IMR-90 (cell line): Measurements from ENCODE around the gene RERE. TPM values are rescaled to one million over a fixed set of nuclear protein-coding genes. Genes with fewer than 3 reads are reported as not detected.

Source experiments
- ATAC-seq: fragments of 200-7000 bp; cut with Tn5 transposase; 2 replicates; pipeline ENCODE4 v1.9.1; 2020; ENCODE audit warnings: low read depth, mild to moderate bottlenecking, moderate library complexity
- BruUV-seq: library from RNA; stranded (reverse); fragments of 400-500 nt; replicated peaks from 2 replicates; lab custom pipeline; 2021; lab: Mats Ljungman, UMichigan
- CTCF ChIA-PET: fragments of 300-600 bp; formaldehyde crosslinking; extraction: SDS; loops from one replicate; lab custom pipeline; 2021; ENCODE audit warnings: antibody characterized with exemption; lab: Yijun Ruan, JAX
- POLR2A ChIA-PET: fragments of 300-600 bp; sonication (Branson Sonifier 250); formaldehyde crosslinking; loops from one replicate; lab custom pipeline; 2022; ENCODE audit warnings: antibody characterized with exemption; ENCODE audit not compliant: unreplicated experiment; lab: Charles Lee
- DNase-seq: peaks from one replicate; pipeline ENCODE4 v3.0.0; 2013
- H2AFZ ChIP-seq: replicated peaks from 2 replicates; pipeline ENCODE3; 2013; ENCODE audit warnings: low read length, mild to moderate bottlenecking; ENCODE audit not compliant: poor library complexity
- H2AK5ac ChIP-seq: 2 replicates; pipeline ENCODE4 v1.6.1; 2013; ENCODE audit warnings: low read depth, low read length, inconsistent platforms
- H2AK9ac ChIP-seq: replicated peaks from 2 replicates; pipeline ENCODE3; 2013; ENCODE audit warnings: mild to moderate bottlenecking, low read depth, low read length, moderate library complexity; ENCODE audit not compliant: poor library complexity
- H2BK120ac ChIP-seq: 2 replicates; pipeline ENCODE4 v1.6.1; 2013; ENCODE audit warnings: low read depth, low read length, inconsistent platforms
- H2BK15ac ChIP-seq: 3 replicates; pipeline ENCODE4 v1.6.1; 2013; ENCODE audit warnings: low read depth, low read length, inconsistent platforms
- H2BK20ac ChIP-seq: 2 replicates; pipeline ENCODE4 v1.6.1; 2013; ENCODE audit warnings: low read depth, mild to moderate bottlenecking, inconsistent platforms, low read length, moderate library complexity
- H2BK5ac ChIP-seq: 2 replicates; pipeline ENCODE4 v1.6.1; 2013; ENCODE audit warnings: mild to moderate bottlenecking, low read depth, low read length, inconsistent platforms; ENCODE audit not compliant: poor library complexity, severe bottlenecking
- H3K14ac ChIP-seq: replicated peaks from 2 replicates; pipeline ENCODE4 v1.6.1; 2013; ENCODE audit warnings: low read depth, low read length, inconsistent platforms
- H3K18ac ChIP-seq: 2 replicates; pipeline ENCODE4 v1.6.1; 2013; ENCODE audit warnings: low read depth, low read length, control low read depth
- H3K23ac ChIP-seq: 2 replicates; pipeline ENCODE4 v1.6.1; 2013; ENCODE audit warnings: low read depth, low read length, inconsistent platforms
- H3K27ac ChIP-seq: 2 replicates; pipeline ENCODE4 v1.5.1; 2013; ENCODE audit warnings: mild to moderate bottlenecking, control low read depth, low read length; ENCODE audit not compliant: insufficient read depth
- H3K27me3 ChIP-seq: 2 replicates; pipeline ENCODE4 v1.6.1; 2013; ENCODE audit warnings: low read length; ENCODE audit not compliant: control insufficient read depth, insufficient read depth
- H3K36me3 ChIP-seq: 2 replicates; pipeline ENCODE4 v1.6.1; 2013; ENCODE audit warnings: low read length, mixed read lengths; ENCODE audit not compliant: control insufficient read depth, insufficient read depth
- H3K4ac ChIP-seq: 2 replicates; pipeline ENCODE4 v1.6.1; 2013; ENCODE audit warnings: low read depth, low read length, inconsistent platforms
- H3K4me1 ChIP-seq: 2 replicates; pipeline ENCODE4 v1.6.1; 2013; ENCODE audit warnings: low read length, mixed read lengths; ENCODE audit not compliant: control insufficient read depth, insufficient read depth
- H3K4me2 ChIP-seq: 2 replicates; pipeline ENCODE4 v1.6.1; 2013; ENCODE audit warnings: low read depth, mild to moderate bottlenecking, control low read depth, low read length, moderate library complexity
- H3K4me3 ChIP-seq: 2 replicates; pipeline ENCODE4 v1.5.1; 2013; ENCODE audit warnings: low read depth, mild to moderate bottlenecking, control low read depth, low read length, moderate library complexity; ENCODE audit not compliant: insufficient read depth
- H3K56ac ChIP-seq: 2 replicates; pipeline ENCODE4 v1.6.1; 2013; ENCODE audit warnings: low read length, inconsistent platforms; ENCODE audit not compliant: insufficient read depth; ENCODE audit errors: extremely low read depth
- H3K79me1 ChIP-seq, 2 experiments: 2 replicates each; pipeline ENCODE4 v1.6.1; 2013; ENCODE audit warnings: low read length in 2 of 2, inconsistent platforms in 1 of 2, low read depth in 1 of 2
- H3K9ac ChIP-seq: 2 replicates; pipeline ENCODE4 v1.6.1; 2013; ENCODE audit warnings: low read depth, low read length, control low read depth
- H3K9me1 ChIP-seq: 2 replicates; pipeline ENCODE4 v1.6.1; 2013; ENCODE audit warnings: low read length, inconsistent platforms; ENCODE audit not compliant: insufficient read depth
- H3K9me3 ChIP-seq: 2 replicates; pipeline ENCODE4 v1.6.1; 2013; ENCODE audit warnings: low read length; ENCODE audit not compliant: control insufficient read depth, insufficient read depth
- H4K20me1 ChIP-seq: 2 replicates; pipeline ENCODE4 v1.6.1; 2013; ENCODE audit warnings: low read length, inconsistent platforms; ENCODE audit not compliant: insufficient read depth
- H4K5ac ChIP-seq: 2 replicates; pipeline ENCODE4 v1.6.1; 2013; ENCODE audit warnings: mild to moderate bottlenecking, low read depth, low read length, control low read depth
- H4K8ac ChIP-seq, 2 experiments: 2 replicates each; pipeline ENCODE4 v1.6.1; 2013; ENCODE audit warnings: low read depth in 2 of 2, low read length in 2 of 2, control low read depth in 1 of 2, inconsistent platforms in 1 of 2
- H4K91ac ChIP-seq: 2 replicates; pipeline ENCODE4 v1.6.1; 2013; ENCODE audit warnings: low read depth, low read length, inconsistent platforms; ENCODE audit not compliant: insufficient read depth
- BHLHE40 ChIP-seq: fragments of 150-350 bp; IDR thresholded peaks from 2 replicates; pipeline ENCODE4 v1.6.1; 2016; ENCODE audit warnings: mild to moderate bottlenecking, low read depth, low read length
- CEBPB ChIP-seq: IDR thresholded peaks from 2 replicates; pipeline ENCODE4 v1.6.1; 2012; ENCODE audit warnings: low read depth, low read length, improper control_type of control experiment
- CHD1 ChIP-seq: IDR thresholded peaks from 2 replicates; pipeline ENCODE4 v1.6.1; 2012; ENCODE audit warnings: low read depth, low read length, improper control_type of control experiment
- FOS ChIP-seq: fragments of 150-350 bp; IDR thresholded peaks from 2 replicates; pipeline ENCODE4 v1.6.1; 2016; ENCODE audit warnings: low read depth, low read length
- MAFK ChIP-seq: IDR thresholded peaks from 2 replicates; pipeline ENCODE4 v1.6.1; 2012; ENCODE audit warnings: low read depth, low read length, improper control_type of control experiment
- MAZ ChIP-seq: IDR thresholded peaks from 2 replicates; pipeline ENCODE4 v1.6.1; 2012; ENCODE audit warnings: low read depth, mild to moderate bottlenecking, low read length, improper control_type of control experiment, moderate library complexity, borderline replicate concordance
- MXI1 ChIP-seq: IDR thresholded peaks from 2 replicates; pipeline ENCODE4 v1.6.1; 2012; ENCODE audit warnings: low read depth, mild to moderate bottlenecking, low read length, moderate library complexity, borderline replicate concordance
- NFE2L2 ChIP-seq: fragments of 150-350 bp; IDR thresholded peaks from 2 replicates; pipeline ENCODE4 v1.6.1; 2016; ENCODE audit warnings: low read depth, mild to moderate bottlenecking, low read length
- POLR2A ChIP-seq: IDR thresholded peaks from 2 replicates; pipeline ENCODE4 v1.6.1; 2012; ENCODE audit warnings: mild to moderate bottlenecking, low read depth, low read length
- RAD21 ChIP-seq: IDR thresholded peaks from 2 replicates; pipeline ENCODE4 v1.6.1; 2012; ENCODE audit warnings: low read length, improper control_type of control experiment
- RCOR1 ChIP-seq: IDR thresholded peaks from 2 replicates; pipeline ENCODE4 v1.6.1; 2012; ENCODE audit warnings: mild to moderate bottlenecking, low read length, improper control_type of control experiment; ENCODE audit not compliant: insufficient replicate concordance
- RFX5 ChIP-seq: IDR thresholded peaks from 2 replicates; pipeline ENCODE4 v1.8.0; 2012; ENCODE audit warnings: low read depth, mild to moderate bottlenecking, low read length, moderate library complexity
- SMC3 ChIP-seq: fragments of 150-350 bp; IDR thresholded peaks from 2 replicates; pipeline ENCODE4 v1.6.1; 2016; ENCODE audit warnings: low read depth, mild to moderate bottlenecking, antibody characterized with exemption, low read length, moderate library complexity
- USF2 ChIP-seq: fragments of 150-350 bp; IDR thresholded peaks from 2 replicates; pipeline ENCODE4 v1.6.1; 2017; ENCODE audit warnings: mild to moderate bottlenecking, antibody characterized with exemption, low read length, low read depth
- WGBS, 2 experiments: methylation state at CpG; one replicate each; pipeline versions ENCODE4 v1.1.5 to v1.1.7; 2013; ENCODE audit warnings: missing lambda C conversion rate in 2 of 2; ENCODE audit not compliant: insufficient read length in 1 of 2; ENCODE audit errors: extremely low coverage in 2 of 2; 5-methylcytosine and 5-hydroxymethylcytosine counted together
- dilution Hi-C: fragments of 300-500 bp; cut with HindIII; formaldehyde crosslinking; loops from one replicate; pipeline ENCODE4 v1.14.3; 2018; ENCODE audit warnings: low sequenced_read_pairs; ENCODE audit not compliant: unreplicated experiment
- in situ Hi-C: fragments of 300-500 bp; cut with MboI; formaldehyde crosslinking; loops from 3 replicates; pipeline ENCODE4 v1.14.3; 2019; ENCODE audit warnings: low sequenced_read_pairs, inconsistent platforms, mixed read lengths
- intact Hi-C: fragments of 100-400 bp; cut with micrococcal nuclease; formaldehyde crosslinking; loops from 2 replicates; pipeline ENCODE4 v1.10.0; 2022
- polyA plus RNA-seq, 3 experiments: library from polyadenylated mRNA; depleted of rRNA; stranded (reverse); fragments of >200 nt; gene quantifications; 2 replicates each; pipeline ENCODE4 v1.2.3, GENCODE V29; 2012; ENCODE audit warnings: low replicate concordance in 1 of 3
- total RNA-seq: library from RNA; depleted of rRNA; stranded (reverse); fragments of >200 nt; gene quantifications from 2 replicates; pipeline ENCODE4 v1.2.3, GENCODE V29; 2012

Gene RERE
- total and polyA plus RNA-seq, 2 of the 4 experiments (the other 2 are of a cell fraction) = 11.5 to 25.1 TPM

- Histone ChIP-seq H2BK20ac (peak overlapping the region; percentile 89), H3K14ac (peak overlapping the region; percentile 61; the same call in 1 of the 2 replicates), H4K91ac (peak overlapping the region; percentile 95), H2AK5ac (peak overlapping the region; percentile 99), H2AFZ (no peak overlapping the region), H3K9me1 (peaks cover 19% of the 10 kb centered on the region), H3K4me3 (no peak overlapping the region), H3K18ac (peak overlapping the region; percentile 95), H3K4me2 (no peak overlapping the region), H2AK9ac (no peak overlapping the region), H3K56ac (no peak overlapping the region), H3K27ac (peak overlapping the region; percentile 9; the same call in 1 of the 2 replicates), H3K79me1 (peaks cover 11 to 58% of the 10 kb centered on the region in 2 experiments), H2BK120ac (peak overlapping the region; percentile 79), H4K8ac (peak overlapping the region; percentile 20 to 54; a peak in 2 of 4 replicates), H3K36me3 (no peaks in the 10 kb centered on the region; the same call in 1 of the 2 replicates), H3K9me3 (no peaks in the 10 kb centered on the region), H3K4ac (peak overlapping the region; percentile 87), H3K23ac (peak overlapping the region; percentile 66; the same call in 1 of the 2 replicates), H3K4me1 (peaks cover 30% of the 10 kb centered on the region), H4K20me1 (peaks cover 47% of the 10 kb centered on the region; the same call in 1 of the 2 replicates), H3K27me3 (no peaks in the 10 kb centered on the region), H3K9ac (no peak overlapping the region), H2BK5ac (peak overlapping the region; percentile 68), H2BK15ac (peak overlapping the region; percentile 91; the same call in 2 of the 3 replicates), H4K5ac (peak overlapping the region; percentile 84)
- ATAC-seq = no peak
- in situ Hi-C loops = no loop called here
- WGBS, 2 experiments = no CpG with 5 or more reads among the region's 5 CpGs
- dilution Hi-C loops = no loop called here
- intact Hi-C loops = loop anchor here (2.0 to 5.0 kb wide), 2 partner anchors 33 to 190 kb away; partner anchors contain the start of gene RERE
- POLR2A ChIA-PET = interaction anchor here (0.6 kb wide), 2 partner anchors 11 to 73 kb away, joined by 3 read pairs; no protein-coding TSS in a partner anchor
- no TSS peak for BruUV-seq
- TF ChIP-seq BHLHE40 = no peak
- no peak for TF ChIP-seq NFE2L2
- TF ChIP-seq RFX5 = no peak
- no peak for TF ChIP-seq FOS
- no peak for TF ChIP-seq CEBPB
- no peak for TF ChIP-seq MAFK
- no peak for TF ChIP-seq CHD1
- no peak for TF ChIP-seq MXI1
- no peak for TF ChIP-seq SMC3
- no peak for TF ChIP-seq MAZ
- TF ChIP-seq RAD21 = no peak
- TF ChIP-seq POLR2A = no peak
- no peak for TF ChIP-seq USF2
- no peak for TF ChIP-seq RCOR1
- CTCF ChIA-PET = interaction anchor here (0.6 to 1.6 kb wide), 4 partner anchors 9 to 76 kb away, joined by 3 to 5 read pairs (median 4); no protein-coding TSS in a partner anchor
- DNase-seq = no peak
These were observed 189.7 kb downstream of the RERE start for GRCh38 chr1:8627728-8628127.
